BLaER1 treated with 17β-estradiol and CSF1 and Interleukin-3, amounts not matched to agents 10 nM and 100 nM (cell line): ENCODE data around the gene PGAP3.

Source experiments
- H3K27ac ChIP-seq, 11 experiments: shearing (Covaris generic); formaldehyde crosslinking; 2 replicates each; pipeline ENCODE4 v1.8.1; 2022
- H3K27me3 ChIP-seq, 11 experiments: shearing (Covaris generic); formaldehyde crosslinking; 2 replicates each; pipeline ENCODE4 v1.8.1; 2022
- H3K36me3 ChIP-seq, 11 experiments: shearing (Covaris generic); formaldehyde crosslinking; 2 replicates each; pipeline ENCODE4 v1.8.1; 2022
- H3K4me1 ChIP-seq, 10 experiments: shearing (Covaris generic); formaldehyde crosslinking; 2 replicates each; pipeline ENCODE4 v1.8.1; 2022
- H3K4me2 ChIP-seq, 11 experiments: shearing (Covaris generic); formaldehyde crosslinking; 2 replicates each; pipeline ENCODE4 v1.8.1; 2022
- H3K4me3 ChIP-seq, 10 experiments: shearing (Covaris generic); formaldehyde crosslinking; 2 replicates each; pipeline ENCODE4 v1.8.1; 2022
- H3K9ac ChIP-seq, 11 experiments: shearing (Covaris generic); formaldehyde crosslinking; 2 replicates each; pipeline ENCODE4 v1.8.1; 2022
- H3K9me3 ChIP-seq, 11 experiments: shearing (Covaris generic); formaldehyde crosslinking; replicated peaks in 1 of 11; 2 replicates each; pipeline ENCODE4 v1.8.1; 2022
- H4K20me1 ChIP-seq, 11 experiments: shearing (Covaris generic); formaldehyde crosslinking; 2 replicates each; pipeline ENCODE4 v1.8.1; 2022
- Cebpa-rat ChIP-seq, 11 experiments: shearing (Covaris generic); IDR thresholded peaks; 2 replicates each; pipeline ENCODE4 v1.8.1; 2022

Gene PGAP3

GRCh38 chr17:39621523-39622379 lies 66.1 kb downstream of the PGAP3 start:
- no peak for TF ChIP-seq Cebpa-rat (IDR thresholded peaks at IDR 0.05)
- H3K4me3 ChIP-seq: no peak overlapping the region
- H3K4me1 ChIP-seq: peaks cover 14 to 55% (median 42%) of the 10 kb centered on the region in 10 experiments
- H3K27ac ChIP-seq: no peak overlapping the region
- H3K9me3 ChIP-seq: no peaks in the 10 kb centered on the region
- no peaks in the 10 kb centered on the region for H3K36me3 ChIP-seq
- peaks cover 8 to 27% (median 14%) of the 10 kb centered on the region in 11 experiments for H3K27me3 ChIP-seq
- peak overlapping the region in 3 of 11 experiments; percentile 10 to 31 (median 27); a peak in 3 of 22 replicates for H3K9ac ChIP-seq
- peak overlapping the region; percentile 27 to 67 (median 47) for H3K4me2 ChIP-seq
- no peaks in the 10 kb centered on the region; a peak in 1 of 22 replicates for H4K20me1 ChIP-seq
